SK-N-MC (cell line): ENCODE results near the gene GPR176.
A peak's percentile ranks its signal among the peaks of the same experiment; 100 is the strongest.

ENCODE experiments used
- DNase-seq: peaks from one replicate; pipeline ENCODE4 v3.0.0-alpha.2; 2011; ENCODE audit warnings: low read depth, low spot score
- H3K27ac ChIP-seq: fragments of 200-600 bp; sonication (generic); 2 replicates; pipeline ENCODE4 v1.5.1; 2016; ENCODE audit warnings: mixed run types
- H3K36me3 ChIP-seq: fragments of 200-600 bp; sonication (generic); 2 replicates; pipeline ENCODE4 v1.6.1; 2017; ENCODE audit warnings: antibody characterized with exemption, low read length, mixed read lengths; ENCODE audit not compliant: insufficient read depth
- H3K4me3 ChIP-seq: fragments of 200-600 bp; sonication (generic); 2 replicates; pipeline ENCODE4 v1.5.1; 2016
- H3K9ac ChIP-seq: fragments of 200-600 bp; sonication (generic); 2 replicates; pipeline ENCODE4 v1.8.0; 2017; ENCODE audit warnings: mixed run types, mixed read lengths; ENCODE audit not compliant: insufficient read length
- H3K9me3 ChIP-seq: fragments of 200-600 bp; sonication (generic); 2 replicates; pipeline ENCODE4 v1.6.1; 2017; ENCODE audit warnings: low read depth, mild to moderate bottlenecking, antibody characterized with exemption, low read length, moderate library complexity, mixed read lengths
- EZH2 ChIP-seq: fragments of 200-600 bp; sonication (generic); IDR thresholded peaks from one replicate; pipeline ENCODE4 v1.6.1; 2017; ENCODE audit warnings: antibody characterized with exemption
- FOXP2 ChIP-seq: optimal IDR thresholded peaks from 2 replicates; pipeline ENCODE3; 2011; ENCODE audit warnings: mild to moderate bottlenecking, moderate library complexity; ENCODE audit not compliant: insufficient read depth; ENCODE audit errors: extremely low read length, control extremely low read depth
- POLR2AphosphoS5 ChIP-seq: IDR thresholded peaks from 2 replicates; pipeline ENCODE4 v1.6.1; 2012; ENCODE audit warnings: mild to moderate bottlenecking, low read depth, low read length, borderline replicate concordance

The GPR176 gene

GRCh38 chr15:39835550-39835949, 84.5 kb downstream of the GPR176 start:
- H3K4me3 ChIP-seq, result no peak overlapping the region
- TF ChIP-seq POLR2AphosphoS5 (no peak), EZH2 (no peak), FOXP2 (no peak)
- no peak overlapping the region for H3K27ac ChIP-seq
- H3K36me3 ChIP-seq, result no peaks in the 10 kb centered on the region
- DNase-seq, result no peak
- H3K9ac ChIP-seq, result no peak overlapping the region
- H3K9me3 ChIP-seq, result no peaks in the 10 kb centered on the region

GRCh38 chr15:39834256-39834655, 85.8 kb downstream of the GPR176 start:
- Histone ChIP-seq H3K4me3 (peak overlapping the region; percentile 36), H3K9ac (peak overlapping the region; percentile 19), H3K36me3 (no peaks in the 10 kb centered on the region), H3K9me3 (no peaks in the 10 kb centered on the region), H3K27ac (peak overlapping the region; percentile 90)
- DNase-seq, result no peak
- TF ChIP-seq FOXP2 (no peak), EZH2 (no peak), POLR2AphosphoS5 (no peak)

- Histone ChIP-seq H3K9me3 (no peaks in the 10 kb centered on the region), H3K9ac (no peak overlapping the region), H3K27ac (peak overlapping the region; percentile 90), H3K36me3 (no peaks in the 10 kb centered on the region), H3K4me3 (peak overlapping the region; percentile 36)
- peak; percentile 92 for DNase-seq
- TF ChIP-seq EZH2 (no peak), FOXP2 (peak; percentile 65), POLR2AphosphoS5 (peak; percentile 61; the same call in 1 of the 2 replicates)
These were observed 86.5 kb downstream of the GPR176 start for GRCh38 chr15:39833515-39833981.

GRCh38 chr15:39830166-39830565, 89.9 kb downstream of the GPR176 start:
- no peak for DNase-seq
- Histone ChIP-seq H3K9me3 (no peaks in the 10 kb centered on the region), H3K4me3 (no peak overlapping the region), H3K27ac (peak overlapping the region; percentile 52; the same call in 1 of the 2 replicates), H3K9ac (no peak overlapping the region), H3K36me3 (no peaks in the 10 kb centered on the region)
- TF ChIP-seq POLR2AphosphoS5 (no peak), FOXP2 (no peak), EZH2 (no peak)

- TF ChIP-seq EZH2 (no peak), POLR2AphosphoS5 (no peak), FOXP2 (no peak)
- Histone ChIP-seq H3K27ac (no peak overlapping the region), H3K9me3 (no peaks in the 10 kb centered on the region), H3K4me3 (no peak overlapping the region), H3K9ac (no peak overlapping the region), H3K36me3 (no peaks in the 10 kb centered on the region)
- DNase-seq, result no peak
These were observed 91.6 kb downstream of the GPR176 start for GRCh38 chr15:39828374-39828931.

GRCh38 chr15:39826975-39827374, 93.1 kb downstream of the GPR176 start:
- no peak for DNase-seq
- H3K4me3 ChIP-seq, result no peak overlapping the region
- H3K27ac ChIP-seq, result no peak overlapping the region
- H3K9me3 ChIP-seq, result no peaks in the 10 kb centered on the region
- no peak for TF ChIP-seq EZH2
- H3K9ac ChIP-seq, result no peak overlapping the region
- H3K36me3 ChIP-seq, result no peaks in the 10 kb centered on the region

- TF ChIP-seq FOXP2 (no peak), POLR2AphosphoS5 (no peak), EZH2 (no peak)
- H3K36me3 ChIP-seq, result no peaks in the 10 kb centered on the region
- no peak overlapping the region for H3K27ac ChIP-seq
- no peak overlapping the region for H3K9ac ChIP-seq
- H3K9me3 ChIP-seq, result no peaks in the 10 kb centered on the region
- H3K4me3 ChIP-seq, result no peak overlapping the region
- DNase-seq, result no peak
These were observed 96.4 kb downstream of the GPR176 start for GRCh38 chr15:39823634-39824033.

- DNase-seq, result no peak
- H3K27ac ChIP-seq, result 0 out of 2 replicates have a peak overlapping the region, but pooled peaks have one; percentile 2
- no peaks in the 10 kb centered on the region for H3K36me3 ChIP-seq
- H3K9me3 ChIP-seq, result no peaks in the 10 kb centered on the region
- H3K9ac ChIP-seq, result no peak overlapping the region
- TF ChIP-seq POLR2AphosphoS5 (no peak), FOXP2 (no peak), EZH2 (no peak)
- no peak overlapping the region for H3K4me3 ChIP-seq
These were observed 99.9 kb downstream of the GPR176 start for GRCh38 chr15:39820050-39820602.

GRCh38 chr15:39819533-39819932, 100.5 kb downstream of the GPR176 start:
- Histone ChIP-seq H3K9me3 (no peaks in the 10 kb centered on the region), H3K4me3 (no peak overlapping the region), H3K36me3 (no peaks in the 10 kb centered on the region), H3K9ac (no peak overlapping the region), H3K27ac (peak overlapping the region; percentile 2; the same call in 1 of the 2 replicates)
- no peak for DNase-seq
- TF ChIP-seq EZH2 (no peak), FOXP2 (no peak), POLR2AphosphoS5 (no peak)
